ENCODE measurements around the gene PEX19.

GRCh38 chr1:160307118-160307791, 22.3 kb upstream of the PEX19 start:
- TF ChIP-seq CTCF (IDR thresholded peaks at IDR 0.05; ENCODE audit: poor library complexity, severe bottlenecking), result no peak
- TF ChIP-seq MXI1 (conservative IDR thresholded peaks at IDR 0.05; ENCODE audit: poor library complexity, severe bottlenecking), result no peak
- TF ChIP-seq SMC3 (conservative IDR thresholded peaks at IDR 0.05; ENCODE audit: poor library complexity), result no peak
- TF ChIP-seq, protein P1, sequence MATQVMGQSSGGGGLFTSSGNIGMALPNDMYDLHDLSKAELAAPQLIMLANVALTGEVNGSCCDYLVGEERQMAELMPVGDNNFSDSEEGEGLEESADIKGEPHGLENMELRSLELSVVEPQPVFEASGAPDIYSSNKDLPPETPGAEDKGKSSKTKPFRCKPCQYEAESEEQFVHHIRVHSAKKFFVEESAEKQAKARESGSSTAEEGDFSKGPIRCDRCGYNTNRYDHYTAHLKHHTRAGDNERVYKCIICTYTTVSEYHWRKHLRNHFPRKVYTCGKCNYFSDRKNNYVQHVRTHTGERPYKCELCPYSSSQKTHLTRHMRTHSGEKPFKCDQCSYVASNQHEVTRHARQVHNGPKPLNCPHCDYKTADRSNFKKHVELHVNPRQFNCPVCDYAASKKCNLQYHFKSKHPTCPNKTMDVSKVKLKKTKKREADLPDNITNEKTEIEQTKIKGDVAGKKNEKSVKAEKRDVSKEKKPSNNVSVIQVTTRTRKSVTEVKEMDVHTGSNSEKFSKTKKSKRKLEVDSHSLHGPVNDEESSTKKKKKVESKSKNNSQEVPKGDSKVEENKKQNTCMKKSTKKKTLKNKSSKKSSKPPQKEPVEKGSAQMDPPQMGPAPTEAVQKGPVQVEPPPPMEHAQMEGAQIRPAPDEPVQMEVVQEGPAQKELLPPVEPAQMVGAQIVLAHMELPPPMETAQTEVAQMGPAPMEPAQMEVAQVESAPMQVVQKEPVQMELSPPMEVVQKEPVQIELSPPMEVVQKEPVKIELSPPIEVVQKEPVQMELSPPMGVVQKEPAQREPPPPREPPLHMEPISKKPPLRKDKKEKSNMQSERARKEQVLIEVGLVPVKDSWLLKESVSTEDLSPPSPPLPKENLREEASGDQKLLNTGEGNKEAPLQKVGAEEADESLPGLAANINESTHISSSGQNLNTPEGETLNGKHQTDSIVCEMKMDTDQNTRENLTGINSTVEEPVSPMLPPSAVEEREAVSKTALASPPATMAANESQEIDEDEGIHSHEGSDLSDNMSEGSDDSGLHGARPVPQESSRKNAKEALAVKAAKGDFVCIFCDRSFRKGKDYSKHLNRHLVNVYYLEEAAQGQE (IDR thresholded peaks at IDR 0.05; ENCODE audit: borderline replicate concordance), result no peak

All from neural cell (in vitro differentiated cells).